IMR-90 (cell line): ENCODE results near the gene SEC16A.

ENCODE experiments used
- BHLHE40 ChIP-seq: fragments of 150-350 bp; IDR thresholded peaks from 2 replicates; pipeline ENCODE4 v1.6.1; 2016; ENCODE audit warnings: mild to moderate bottlenecking, low read depth, low read length
- CHD1 ChIP-seq: IDR thresholded peaks from 2 replicates; pipeline ENCODE4 v1.6.1; 2012; ENCODE audit warnings: low read depth, low read length, improper control_type of control experiment
- CTCF ChIP-seq: conservative IDR thresholded peaks from 2 replicates; pipeline ENCODE4 v1.5.1; 2012; ENCODE audit warnings: mild to moderate bottlenecking, low read depth, low read length, improper control_type of control experiment
- FOS ChIP-seq: fragments of 150-350 bp; IDR thresholded peaks from 2 replicates; pipeline ENCODE4 v1.6.1; 2016; ENCODE audit warnings: low read depth, low read length
- MXI1 ChIP-seq: IDR thresholded peaks from 2 replicates; pipeline ENCODE4 v1.6.1; 2012; ENCODE audit warnings: low read depth, mild to moderate bottlenecking, low read length, moderate library complexity, borderline replicate concordance
- NFE2L2 ChIP-seq: fragments of 150-350 bp; IDR thresholded peaks from 2 replicates; pipeline ENCODE4 v1.6.1; 2016; ENCODE audit warnings: low read depth, mild to moderate bottlenecking, low read length
- POLR2A ChIP-seq: IDR thresholded peaks from 2 replicates; pipeline ENCODE4 v1.6.1; 2012; ENCODE audit warnings: mild to moderate bottlenecking, low read depth, low read length
- RAD21 ChIP-seq: IDR thresholded peaks from 2 replicates; pipeline ENCODE4 v1.6.1; 2012; ENCODE audit warnings: low read length, improper control_type of control experiment
- RCOR1 ChIP-seq: IDR thresholded peaks from 2 replicates; pipeline ENCODE4 v1.6.1; 2012; ENCODE audit warnings: mild to moderate bottlenecking, low read length, improper control_type of control experiment; ENCODE audit not compliant: insufficient replicate concordance
- RFX5 ChIP-seq: IDR thresholded peaks from 2 replicates; pipeline ENCODE4 v1.8.0; 2012; ENCODE audit warnings: low read depth, mild to moderate bottlenecking, low read length, moderate library complexity

- TF ChIP-seq RAD21 = no peak
- TF ChIP-seq CTCF = no peak
- no peak for TF ChIP-seq POLR2A
- no peak for TF ChIP-seq RCOR1
- TF ChIP-seq MXI1 = no peak
- TF ChIP-seq CHD1 = no peak
- TF ChIP-seq FOS = no peak
- TF ChIP-seq RFX5 = no peak
- TF ChIP-seq BHLHE40 = no peak
- TF ChIP-seq NFE2L2 = no peak
Measured at GRCh38 chr9:136525841-136526499, 43.1 kb upstream of the SEC16A start.
